Measurements from ENCODE around the gene SELENOO.
"Not testable (repeated sequence)": the region's sequence is repeated elsewhere in the genome, so short reads cannot be mapped to it uniquely, and the experiment has no call there.

SELENOO gene, protein sequence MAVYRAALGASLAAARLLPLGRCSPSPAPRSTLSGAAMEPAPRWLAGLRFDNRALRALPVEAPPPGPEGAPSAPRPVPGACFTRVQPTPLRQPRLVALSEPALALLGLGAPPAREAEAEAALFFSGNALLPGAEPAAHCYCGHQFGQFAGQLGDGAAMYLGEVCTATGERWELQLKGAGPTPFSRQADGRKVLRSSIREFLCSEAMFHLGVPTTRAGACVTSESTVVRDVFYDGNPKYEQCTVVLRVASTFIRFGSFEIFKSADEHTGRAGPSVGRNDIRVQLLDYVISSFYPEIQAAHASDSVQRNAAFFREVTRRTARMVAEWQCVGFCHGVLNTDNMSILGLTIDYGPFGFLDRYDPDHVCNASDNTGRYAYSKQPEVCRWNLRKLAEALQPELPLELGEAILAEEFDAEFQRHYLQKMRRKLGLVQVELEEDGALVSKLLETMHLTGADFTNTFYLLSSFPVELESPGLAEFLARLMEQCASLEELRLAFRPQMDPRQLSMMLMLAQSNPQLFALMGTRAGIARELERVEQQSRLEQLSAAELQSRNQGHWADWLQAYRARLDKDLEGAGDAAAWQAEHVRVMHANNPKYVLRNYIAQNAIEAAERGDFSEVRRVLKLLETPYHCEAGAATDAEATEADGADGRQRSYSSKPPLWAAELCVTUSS

DNA sequence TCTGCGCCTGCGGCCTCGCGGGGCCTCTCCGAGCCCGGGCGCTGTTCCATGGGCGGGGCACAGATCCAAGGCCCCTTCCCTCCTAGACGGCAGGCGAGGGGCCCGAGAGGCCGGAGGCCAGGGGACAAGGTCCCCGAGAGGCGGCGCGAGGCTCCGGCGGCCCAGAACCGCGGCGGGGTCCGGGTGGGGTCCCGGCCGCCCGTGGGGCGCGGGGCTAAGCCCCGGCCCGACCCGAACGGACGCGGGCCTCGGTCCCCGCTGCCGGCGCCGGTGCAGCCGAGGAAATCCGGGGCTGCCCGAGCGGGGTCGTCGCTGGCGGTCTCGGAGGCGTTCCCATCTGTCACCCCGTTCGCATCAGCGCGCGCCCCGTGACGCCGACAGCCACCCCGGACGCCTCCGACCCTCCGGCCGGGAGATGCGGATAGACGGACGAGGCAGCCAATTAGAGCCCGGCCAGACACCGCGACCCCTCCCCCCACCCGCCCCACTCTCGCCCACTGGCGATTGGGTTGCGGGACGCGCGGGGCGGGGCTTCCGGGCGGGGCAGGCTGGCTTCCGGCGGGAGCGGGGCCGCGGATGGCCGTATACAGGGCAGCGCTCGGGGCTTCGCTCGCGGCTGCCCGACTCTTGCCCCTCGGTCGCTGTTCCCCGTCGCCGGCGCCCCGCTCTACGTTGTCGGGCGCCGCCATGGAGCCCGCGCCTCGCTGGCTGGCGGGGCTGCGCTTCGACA is at the start of gene SELENOO:
Gene SELENOO (plus strand): TSS at position 551 of the 730 bp plus-strand sequence. CDS start 26 bp downstream, at position 577.
- peak; percentile 87 for DNase-seq (ENCODE audit: low read depth)

DNA sequence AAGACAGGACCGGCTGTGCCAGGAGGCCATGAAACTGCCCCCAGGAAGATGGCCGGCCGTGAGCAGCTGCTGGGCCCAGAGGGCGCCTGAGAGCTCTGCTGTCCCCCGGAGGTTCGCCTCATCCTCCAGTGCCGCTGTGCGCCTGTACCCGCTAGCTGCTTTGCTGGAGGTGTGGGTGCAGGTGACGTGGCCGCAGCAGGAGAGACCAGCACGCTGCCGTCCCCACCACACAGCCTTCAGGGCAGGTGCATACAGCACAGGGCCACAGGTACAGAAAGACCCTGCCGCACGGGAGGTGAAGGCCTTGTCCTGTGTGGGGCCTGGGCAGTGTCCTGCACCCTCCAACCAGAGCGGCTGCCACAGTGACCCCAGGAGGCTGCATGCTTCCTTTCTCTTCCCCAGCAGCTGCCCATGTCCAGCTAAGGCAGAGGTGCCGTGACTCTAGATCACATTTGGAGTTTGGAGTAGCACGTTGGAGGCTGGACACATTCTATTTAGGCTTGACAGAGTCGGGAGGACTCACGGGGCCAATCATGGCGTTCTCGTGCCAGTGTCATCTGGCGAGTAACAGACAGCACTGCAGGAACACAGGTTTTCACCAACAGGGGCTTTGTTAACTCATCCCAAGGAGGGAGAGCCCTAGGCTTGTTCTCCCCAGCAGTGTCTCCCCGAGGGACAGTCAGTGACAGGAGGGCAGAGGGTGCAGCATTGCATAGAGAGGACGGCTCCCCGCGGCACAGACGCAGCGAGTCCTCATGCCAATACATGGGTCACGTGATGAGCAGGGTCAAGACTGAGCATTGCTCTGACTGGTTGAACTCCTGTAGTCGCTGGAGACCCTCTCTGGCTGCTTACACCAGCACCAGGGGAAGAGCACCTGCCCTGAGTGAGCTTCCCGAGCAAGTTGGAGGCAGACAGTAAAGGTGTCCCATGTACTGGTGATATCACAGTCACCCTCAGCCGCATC is 49.0 kb upstream of the SELENOO start:
- DNase-seq (ENCODE audit: low read depth): no peak

DNA sequence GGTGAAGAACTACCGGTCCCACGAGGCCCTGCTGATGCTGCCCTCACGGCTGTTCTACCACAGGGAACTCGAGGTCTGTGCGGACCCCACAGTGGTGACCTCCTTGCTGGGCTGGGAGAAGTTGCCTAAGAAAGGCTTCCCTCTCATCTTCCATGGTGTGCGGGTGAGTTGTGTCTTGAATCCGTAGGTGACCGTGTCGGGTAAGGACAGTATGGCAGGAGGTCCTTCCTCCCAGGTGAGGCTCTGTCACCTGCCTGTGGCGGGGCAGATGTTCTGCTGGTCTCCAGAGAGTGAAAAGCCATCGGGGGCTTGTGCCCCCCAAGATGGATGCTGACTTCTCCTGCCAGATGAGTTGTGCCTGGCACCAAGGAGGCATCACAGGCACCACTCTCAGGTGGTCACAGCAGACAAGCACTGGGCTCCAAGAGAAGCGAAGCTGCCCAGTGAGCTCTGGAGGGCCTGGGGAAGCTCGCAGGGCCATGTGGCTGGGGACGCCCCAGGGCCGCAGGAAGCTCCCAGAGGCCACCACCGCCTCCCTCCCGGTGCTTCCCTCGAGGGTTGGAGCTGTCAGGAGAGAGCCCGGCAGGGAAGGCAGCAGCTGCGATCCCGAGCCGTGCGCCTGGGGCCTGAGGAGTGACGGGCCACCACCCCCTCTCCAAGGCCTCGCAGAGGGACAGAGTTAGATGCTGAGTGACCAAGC is 47.6 kb upstream of the SELENOO start:
- no peak for DNase-seq (ENCODE audit: low read depth)

DNA sequence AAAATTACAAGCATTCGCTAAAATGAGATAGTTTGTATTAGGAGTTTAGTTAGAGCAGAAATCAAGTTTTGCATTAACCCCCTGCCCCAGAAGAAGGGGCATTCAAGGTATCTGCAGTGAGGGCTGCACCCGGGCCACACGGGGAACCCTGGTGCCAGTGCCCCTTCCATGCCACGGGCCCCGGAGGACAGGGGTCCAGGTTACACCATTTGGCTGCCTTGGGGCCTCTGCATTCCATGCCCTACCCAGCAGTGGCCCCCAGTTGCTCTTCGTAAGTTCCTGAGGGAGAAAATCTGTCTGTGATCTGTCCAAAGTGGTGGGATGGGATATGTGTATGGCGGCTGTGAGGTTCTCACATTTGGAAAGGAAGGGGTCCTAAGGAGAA is 47.1 kb upstream of the SELENOO start:
- DNase-seq (ENCODE audit: low read depth): no peak

DNA sequence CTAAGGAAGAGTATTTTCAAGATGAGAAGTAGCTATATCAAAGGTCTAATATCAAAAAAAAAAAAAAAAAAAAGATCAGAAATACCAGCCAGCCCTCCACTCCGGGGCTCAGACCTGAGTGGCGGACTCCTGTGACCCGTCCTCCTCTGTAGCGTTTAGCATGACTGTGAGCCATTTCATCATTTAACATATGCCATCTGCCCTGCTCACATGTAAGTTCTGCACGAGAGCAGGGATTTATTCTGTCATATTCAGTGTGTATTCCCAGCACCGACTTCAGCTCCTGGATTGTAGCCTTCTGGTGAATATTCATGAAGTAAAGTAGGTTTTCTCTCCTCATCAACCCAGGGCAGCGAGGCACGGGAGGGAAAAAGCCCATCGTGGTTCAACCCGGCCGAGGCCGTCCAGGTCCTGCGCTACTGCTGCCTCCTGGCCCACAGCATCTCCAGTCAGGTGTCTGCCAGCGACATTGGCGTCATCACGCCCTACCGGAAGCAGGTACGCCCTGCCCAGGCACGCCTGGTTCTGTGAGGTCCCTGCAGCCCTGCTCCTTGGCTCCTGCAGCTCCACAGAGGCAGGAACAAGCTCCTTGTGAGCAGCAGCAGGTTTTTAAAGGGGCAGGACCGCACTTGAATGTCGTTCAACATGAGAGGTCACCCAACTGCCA is 43.0 kb upstream of the SELENOO start:
- DNase-seq (ENCODE audit: low read depth): no peak

DNA sequence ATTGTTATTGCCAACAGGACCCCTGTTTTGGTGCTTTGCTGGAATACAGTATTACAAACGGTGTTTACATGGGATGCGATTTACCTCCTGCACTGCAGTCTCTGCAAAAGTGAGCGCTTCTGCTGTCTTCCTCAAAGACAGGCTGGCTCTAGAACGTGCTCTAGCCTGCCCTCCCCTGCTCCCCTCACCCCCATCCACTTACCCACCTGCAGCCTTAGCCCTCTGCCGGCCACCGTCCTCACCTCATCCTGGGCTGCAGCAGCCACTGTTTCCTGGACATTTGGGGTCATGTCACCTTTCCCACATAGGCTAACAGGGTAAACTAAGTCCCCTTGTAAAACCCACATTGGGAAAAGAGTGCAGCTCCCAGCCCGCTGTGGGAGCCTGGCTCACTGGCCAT is 39.9 kb upstream of the SELENOO start:
- no peak for DNase-seq (ENCODE audit: low read depth)

DNA sequence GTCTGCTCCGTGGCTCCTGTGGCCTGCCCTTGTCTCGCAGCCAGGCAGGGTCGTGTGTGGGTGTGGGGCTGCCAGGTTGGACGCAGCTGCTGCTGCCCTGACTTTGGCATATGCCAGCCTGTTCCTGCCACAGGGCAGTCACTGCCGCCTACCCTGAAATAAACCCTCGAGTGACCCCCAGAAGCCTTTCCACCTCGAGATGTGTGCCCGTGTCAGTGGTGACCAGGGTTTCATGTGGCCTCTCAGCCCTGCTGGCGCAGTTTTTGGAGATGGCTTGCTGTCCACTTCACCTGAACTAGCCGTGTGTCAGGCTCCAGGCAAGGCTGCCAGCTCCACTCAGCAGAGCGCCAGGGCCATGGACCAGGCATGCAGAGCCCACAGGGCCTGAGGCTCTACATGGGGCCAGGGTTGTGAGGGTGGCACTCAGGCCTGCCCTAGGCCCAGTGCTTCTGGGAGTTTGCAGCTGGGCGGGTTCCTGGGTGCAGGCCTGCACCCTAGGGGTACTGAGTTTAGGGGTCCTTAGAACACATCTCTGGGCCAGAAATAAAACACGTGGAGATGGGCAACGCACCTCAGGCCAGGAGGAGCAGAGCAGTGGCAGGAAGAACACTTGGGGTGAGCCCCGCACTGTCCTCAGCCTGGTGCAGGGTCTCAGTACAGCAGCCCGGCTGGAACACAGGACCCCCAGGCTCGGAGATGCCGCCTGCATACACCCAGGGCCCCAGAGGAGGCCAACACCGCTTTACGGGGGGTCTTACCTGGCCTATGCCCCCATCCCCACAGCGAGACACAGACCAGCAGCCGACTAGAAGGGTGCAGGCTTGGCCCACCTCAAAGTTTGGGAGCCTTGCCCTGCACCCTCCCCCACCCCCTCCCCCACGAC is 39.1 kb upstream of the SELENOO start:
- no peak for DNase-seq (ENCODE audit: low read depth)

DNA sequence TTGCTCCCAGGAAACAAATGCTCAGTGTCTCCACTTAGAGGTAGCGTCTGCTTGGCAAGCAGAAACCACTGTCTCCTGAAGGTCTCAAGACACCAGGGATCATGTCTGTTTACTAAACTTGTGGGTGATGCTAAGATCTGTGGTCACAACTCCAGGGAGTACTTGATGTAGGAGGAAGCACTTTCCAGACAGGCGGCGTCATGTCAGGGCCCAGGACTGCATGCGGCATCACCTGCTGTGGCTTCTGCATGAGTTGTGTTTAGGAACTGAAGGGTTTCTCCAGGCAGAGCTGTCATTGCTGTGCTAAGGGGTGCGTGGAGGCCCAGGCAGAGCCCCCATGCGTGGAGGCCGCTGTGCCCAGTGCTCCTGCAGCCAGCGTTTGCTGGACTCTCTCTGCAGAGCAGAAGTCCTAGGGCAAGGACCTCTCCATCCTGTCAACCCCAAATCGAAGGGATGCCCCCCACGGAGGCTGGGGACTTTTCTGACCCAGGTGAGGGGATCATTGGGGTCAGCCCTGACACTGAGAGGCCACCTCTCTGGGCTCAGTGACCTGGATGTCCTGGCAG is 38.3 kb upstream of the SELENOO start:
- no peak for DNase-seq (ENCODE audit: low read depth)

DNA sequence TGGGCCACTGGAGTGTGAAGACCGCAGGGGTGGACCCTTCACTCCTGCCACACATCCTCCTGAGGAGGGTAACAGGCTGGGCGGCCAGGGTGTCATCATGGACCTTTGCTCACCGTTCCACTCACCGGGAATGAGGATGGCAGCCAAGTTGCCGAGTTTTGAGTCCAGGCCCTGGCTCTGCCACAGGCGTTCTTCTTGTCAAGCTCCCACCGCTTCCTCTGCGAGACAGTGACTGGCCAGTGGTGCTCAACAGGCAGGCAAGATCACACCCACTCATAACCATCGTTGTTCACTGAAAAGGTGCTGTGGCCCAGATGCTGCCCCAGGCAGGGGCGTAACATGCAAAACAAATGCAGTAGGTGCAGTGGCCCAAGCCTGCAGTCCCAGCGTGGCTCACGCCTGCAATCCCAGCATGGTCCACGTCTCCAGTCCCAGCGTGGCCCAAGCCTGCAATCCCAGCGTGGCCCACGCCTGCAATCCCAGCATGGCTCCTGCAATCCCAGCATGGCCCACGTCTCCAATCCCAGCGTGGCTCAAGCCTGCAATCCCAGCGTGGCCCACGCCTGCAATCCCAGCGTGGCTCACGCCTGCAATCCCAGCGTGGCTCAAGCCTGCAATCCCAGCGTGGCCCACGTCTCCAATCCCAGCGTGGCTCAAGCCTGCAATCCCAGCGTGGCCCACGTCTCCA is 35.2 kb upstream of the SELENOO start:
- no peak for DNase-seq (ENCODE audit: low read depth)

DNA sequence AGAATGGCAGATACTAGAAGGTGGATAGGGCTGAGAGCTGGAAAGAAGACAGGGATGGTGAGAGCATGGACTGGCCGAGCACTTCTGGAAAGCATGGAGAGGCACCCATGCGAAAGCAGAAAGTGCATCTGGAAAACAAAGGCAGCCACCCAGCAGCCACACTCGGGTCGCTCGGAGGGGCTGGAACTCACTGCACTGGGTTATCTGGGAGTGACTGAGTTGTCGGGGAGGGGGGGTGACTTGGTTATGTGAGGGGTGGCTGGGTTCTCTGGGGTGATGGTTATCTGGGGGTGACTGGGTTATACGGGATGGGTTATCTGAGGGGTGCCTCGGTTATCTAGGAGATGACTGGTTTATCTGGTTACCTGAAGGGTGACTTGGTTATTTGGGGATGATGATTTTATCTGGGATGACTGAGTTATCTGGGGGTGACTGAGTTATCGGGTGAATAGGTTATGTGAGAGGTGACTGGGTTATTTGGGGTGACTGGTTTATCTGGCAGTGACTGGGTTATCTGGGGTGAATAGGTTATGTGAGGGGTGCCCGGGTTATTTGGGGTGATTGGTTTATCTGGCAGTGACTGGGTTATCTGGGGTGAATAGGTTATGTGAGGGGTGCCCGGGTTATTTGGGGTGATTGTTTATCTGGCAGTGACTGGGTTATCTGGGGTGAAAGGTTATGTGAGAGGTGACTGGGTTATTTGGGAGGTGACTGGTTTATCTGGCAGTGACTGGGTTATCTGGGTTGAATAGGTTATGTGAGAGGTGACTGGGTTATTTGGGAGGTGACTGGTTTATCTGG is 32.9 kb upstream of the SELENOO start:
- no peak for DNase-seq (ENCODE audit: low read depth)

DNA sequence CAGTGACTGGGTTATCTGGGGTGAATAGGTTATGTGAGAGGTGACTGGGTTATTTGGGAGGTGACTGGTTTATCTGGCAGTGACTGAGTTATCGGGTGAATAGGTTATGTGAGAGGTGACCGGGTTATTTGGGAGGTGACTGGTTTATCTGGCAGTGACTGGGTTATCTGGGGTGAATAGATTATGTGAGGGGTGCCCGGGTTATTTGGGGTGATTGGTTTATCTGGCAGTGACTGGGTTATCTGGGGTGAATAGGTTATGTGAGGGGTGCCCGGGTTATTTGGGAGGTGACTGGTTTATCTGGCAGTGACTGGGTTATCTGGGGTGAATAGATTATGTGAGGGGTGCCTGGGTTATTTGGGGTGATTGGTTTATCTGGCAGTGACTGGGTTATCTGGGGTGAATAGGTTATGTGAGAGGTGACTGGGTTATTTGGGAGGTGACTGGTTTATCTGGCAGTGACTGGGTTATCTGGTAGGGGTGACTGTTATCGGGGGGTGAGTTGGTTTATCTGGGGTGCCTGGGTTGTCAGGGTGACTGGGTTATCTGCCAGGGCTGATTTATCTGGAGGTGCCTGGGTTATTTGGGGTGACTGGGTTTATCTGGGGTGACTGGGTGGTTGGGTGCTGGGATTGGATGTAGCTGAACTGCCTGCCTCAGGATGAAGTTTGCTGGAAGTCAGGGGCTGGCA is 32.2 kb upstream of the SELENOO start:
- not testable (repeated sequence) for DNase-seq (ENCODE audit: low read depth)

DNA sequence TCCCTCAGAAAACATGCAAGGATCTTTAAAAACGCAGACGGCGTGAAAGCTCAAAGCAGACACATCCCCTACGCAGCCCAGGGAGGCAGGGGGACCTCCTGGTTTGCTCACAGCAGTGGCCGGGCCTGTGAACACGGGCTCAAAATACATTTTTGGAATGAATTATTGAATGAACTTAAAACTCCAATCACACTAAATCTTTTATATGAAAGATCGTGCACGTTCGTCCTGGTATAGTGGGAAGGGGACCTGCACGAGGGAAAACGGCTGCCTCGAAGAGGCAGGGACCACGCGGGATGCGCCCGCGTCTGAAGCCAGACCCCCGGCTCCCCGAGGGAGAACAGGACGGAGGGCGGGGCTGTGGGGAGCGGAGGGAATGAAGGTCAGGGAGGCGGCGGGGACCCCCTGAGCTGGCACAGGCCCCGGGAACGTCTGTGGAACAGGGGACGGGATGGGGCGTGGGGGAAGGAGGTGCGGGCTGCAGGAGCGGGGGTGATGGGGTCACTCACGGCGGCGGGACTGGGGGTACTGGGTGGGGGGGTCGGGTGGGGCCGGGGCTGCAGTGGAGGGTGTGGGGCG is 31.5 kb upstream of the SELENOO start:
- no peak for DNase-seq (ENCODE audit: low read depth)

DNA sequence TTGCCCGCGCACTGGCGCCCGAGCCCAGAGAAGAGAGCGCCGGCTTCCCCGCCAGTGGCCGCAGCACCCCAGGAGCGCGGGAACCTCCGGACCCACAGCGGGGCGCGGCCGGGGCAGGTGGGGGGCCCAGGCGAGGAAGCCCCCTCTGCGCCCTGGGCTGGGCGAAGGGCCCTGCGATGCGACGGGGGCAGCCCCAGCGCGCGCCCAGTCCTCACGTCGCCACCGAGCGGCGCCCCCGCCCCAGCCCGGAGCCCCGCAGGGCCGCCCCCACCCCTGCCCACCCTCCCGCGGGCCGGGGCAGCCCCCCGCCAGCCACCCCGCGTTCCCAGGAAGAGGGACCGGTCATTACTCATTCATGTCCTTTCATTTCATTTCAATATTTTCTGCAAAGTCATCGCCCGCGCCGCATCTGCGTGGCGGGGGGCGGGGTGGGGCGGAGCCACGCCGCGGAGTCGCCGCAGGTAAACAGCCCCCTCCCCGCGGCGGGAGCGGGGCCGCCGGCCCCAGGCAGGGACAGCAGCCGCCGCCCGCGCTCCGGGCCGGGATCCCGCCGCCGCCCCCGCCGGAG is 31.0 kb upstream of the SELENOO start:
- DNase-seq (ENCODE audit: low read depth): peak; percentile 53

DNA sequence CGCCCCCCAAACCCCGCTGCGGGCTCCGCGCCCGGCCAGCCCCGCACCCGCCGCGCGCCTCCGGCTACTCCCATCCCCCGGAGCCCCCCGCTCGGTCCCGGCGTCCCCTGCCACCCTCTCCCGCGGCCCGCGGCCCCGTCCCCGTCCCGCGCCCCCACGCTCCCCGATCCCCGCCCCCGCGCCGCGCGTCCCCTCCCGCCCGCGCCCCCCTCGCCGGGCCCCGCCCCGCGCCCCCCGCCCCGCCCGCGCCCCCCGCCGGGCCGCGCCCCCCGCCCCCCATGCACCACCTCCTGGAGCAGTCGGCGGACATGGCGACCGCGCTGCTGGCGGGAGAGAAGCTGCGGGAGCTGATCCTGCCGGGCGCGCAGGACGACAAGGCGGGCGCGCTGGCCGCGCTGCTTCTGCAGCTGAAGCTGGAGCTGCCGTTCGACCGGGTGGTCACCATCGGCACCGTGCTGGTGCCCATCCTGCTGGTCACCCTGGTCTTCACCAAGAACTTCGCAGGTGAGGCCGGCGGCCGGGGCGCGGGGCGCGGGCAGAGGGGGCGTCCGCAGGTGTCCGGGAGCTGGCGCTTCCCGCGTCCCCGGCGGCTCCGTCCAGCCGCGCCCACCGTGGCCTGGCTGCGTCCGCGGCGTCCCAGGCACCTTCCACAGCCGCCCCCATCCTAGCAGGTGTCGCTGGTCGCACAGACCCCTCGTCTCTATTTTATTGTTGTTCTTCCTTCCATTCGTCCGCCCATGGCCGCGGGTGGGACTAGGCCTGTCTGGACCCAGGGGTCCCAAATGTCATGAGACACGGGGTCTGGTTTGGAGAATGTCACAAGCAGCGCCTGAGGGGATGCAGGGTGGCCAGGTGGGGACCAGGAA is 30.1 kb upstream of the SELENOO start, which contains the start of gene PANX2:
Gene PANX2 (plus strand): TSS at position 279 of the 866 bp plus-strand sequence. CDS start 0 bp downstream, at position 279.
- DNase-seq (ENCODE audit: low read depth): no peak

DNA sequence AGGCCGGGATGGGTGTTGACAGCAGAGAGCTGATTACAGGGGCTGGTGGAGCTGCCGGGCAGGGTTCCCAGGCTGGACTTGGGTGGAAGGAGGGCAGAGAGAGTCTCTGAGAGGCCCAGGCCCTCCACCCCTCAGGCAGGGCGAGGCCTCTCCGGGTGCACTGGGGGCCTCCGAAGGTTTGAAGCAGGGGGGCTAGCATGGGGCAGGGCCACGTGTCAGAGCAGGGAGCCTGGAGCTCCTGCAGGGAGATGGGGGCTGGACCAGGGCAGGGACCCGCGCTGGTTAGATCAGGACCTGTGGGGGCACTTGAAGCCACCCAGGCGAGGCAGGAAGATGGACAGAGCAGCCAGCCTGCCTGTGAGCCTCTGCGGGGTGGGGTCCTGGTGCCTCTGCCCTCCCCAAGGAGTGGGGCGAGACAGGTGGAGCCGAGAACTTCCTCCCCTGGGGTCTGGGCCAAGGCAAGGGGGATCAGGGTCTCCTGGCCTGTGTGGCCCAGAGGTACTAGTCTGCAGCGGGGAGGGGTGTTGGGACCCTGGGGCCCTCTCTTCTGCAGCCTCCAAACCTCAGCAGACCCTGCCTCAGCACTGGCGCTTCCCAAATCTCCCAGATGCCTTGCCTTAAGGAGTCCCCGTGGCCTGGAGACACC is 29.4 kb upstream of the SELENOO start:
- no peak for DNase-seq (ENCODE audit: low read depth)
